Thyroid gland (tissue), 4 donors: ENCODE data around the gene TRAP1.

ENCODE experiments used
- POLR2A ChIP-seq, 2 donors: fragments of 450-650 bp; IDR thresholded peaks; one replicate each; pipeline ENCODE4 v1.6.1; 2017; ENCODE audit warnings: antibody characterized with exemption in 2 of 2, mild to moderate bottlenecking in 2 of 2, moderate library complexity in 1 of 2
- TF ChIP-seq, protein P1 (sequence below), 6 experiments: fragments of 200-600 bp in 3 of 6; fragments of 450-650 bp in 3 of 6; sonication (generic) in 3 of 6; IDR thresholded peaks; one replicate each; pipeline ENCODE4 v1.5.1; 2016 to 2019; ENCODE audit warnings: antibody characterized with exemption in 6 of 6, mild to moderate bottlenecking in 2 of 6, inconsistent platforms in 1 of 6, moderate library complexity in 1 of 6

DNA sequence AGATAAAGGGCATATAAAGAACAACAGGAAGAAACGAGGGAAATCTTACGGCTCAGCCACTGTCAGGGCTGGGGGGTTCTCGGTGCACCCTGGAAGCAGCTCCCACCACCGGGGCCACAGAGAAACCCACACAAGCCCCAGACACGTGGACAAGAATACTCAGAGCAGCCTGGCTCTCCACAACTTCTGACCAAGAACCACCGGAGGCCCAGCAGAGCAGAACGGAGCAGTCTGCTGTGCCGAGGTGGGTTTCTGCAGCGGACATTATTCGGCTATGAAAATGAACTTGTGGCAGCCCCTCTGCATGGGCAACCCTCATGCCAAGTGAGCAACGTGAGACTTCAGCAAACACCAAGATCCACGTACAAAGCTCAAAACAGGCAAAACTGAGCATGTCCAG, 56.0 kb downstream of the TRAP1 start:
- TF ChIP-seq, protein P1, sequence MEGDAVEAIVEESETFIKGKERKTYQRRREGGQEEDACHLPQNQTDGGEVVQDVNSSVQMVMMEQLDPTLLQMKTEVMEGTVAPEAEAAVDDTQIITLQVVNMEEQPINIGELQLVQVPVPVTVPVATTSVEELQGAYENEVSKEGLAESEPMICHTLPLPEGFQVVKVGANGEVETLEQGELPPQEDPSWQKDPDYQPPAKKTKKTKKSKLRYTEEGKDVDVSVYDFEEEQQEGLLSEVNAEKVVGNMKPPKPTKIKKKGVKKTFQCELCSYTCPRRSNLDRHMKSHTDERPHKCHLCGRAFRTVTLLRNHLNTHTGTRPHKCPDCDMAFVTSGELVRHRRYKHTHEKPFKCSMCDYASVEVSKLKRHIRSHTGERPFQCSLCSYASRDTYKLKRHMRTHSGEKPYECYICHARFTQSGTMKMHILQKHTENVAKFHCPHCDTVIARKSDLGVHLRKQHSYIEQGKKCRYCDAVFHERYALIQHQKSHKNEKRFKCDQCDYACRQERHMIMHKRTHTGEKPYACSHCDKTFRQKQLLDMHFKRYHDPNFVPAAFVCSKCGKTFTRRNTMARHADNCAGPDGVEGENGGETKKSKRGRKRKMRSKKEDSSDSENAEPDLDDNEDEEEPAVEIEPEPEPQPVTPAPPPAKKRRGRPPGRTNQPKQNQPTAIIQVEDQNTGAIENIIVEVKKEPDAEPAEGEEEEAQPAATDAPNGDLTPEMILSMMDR (IDR thresholded peaks at IDR 0.05) = no peak
- TF ChIP-seq POLR2A (IDR thresholded peaks at IDR 0.05) = no peak
